GM12875 (cell line): ENCODE results near the gene OR52M1.

Experiments used
- H3K4me3 ChIP-seq: one replicate; pipeline ENCODE4 v1.5.1; 2011; ENCODE audit warnings: low read depth, low read length, control low read depth
- CTCF ChIP-seq: IDR thresholded peaks from 2 replicates; pipeline ENCODE4 v1.5.1; 2011; ENCODE audit warnings: low read depth, mild to moderate bottlenecking, control low read depth, inconsistent platforms, low read length, moderate library complexity, borderline replicate concordance; ENCODE audit not compliant: insufficient read depth

OR52M1 gene

GRCh38 chr11:4543561-4543960 lies 1.4 kb upstream of the OR52M1 start:
- no peak for TF ChIP-seq CTCF
- H3K4me3 ChIP-seq, result no peak overlapping the region

DNA sequence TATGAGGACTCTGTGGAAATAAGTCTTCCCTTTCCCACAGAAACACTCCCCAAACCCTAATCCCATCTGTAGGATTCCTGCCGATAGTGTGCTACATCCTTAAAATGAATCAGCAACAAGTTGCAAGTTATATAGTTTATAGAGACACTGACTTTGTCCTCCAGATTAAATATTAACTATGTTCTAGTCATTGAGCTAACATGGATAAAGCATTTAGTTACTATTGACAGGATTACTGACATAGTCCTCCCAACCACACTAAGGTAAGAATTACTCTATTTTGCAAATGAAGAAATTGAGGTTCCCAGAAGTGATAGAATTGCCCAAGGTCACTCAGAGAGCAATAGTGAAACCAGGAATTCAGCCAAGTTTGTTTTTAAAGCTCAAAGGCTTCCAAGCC lies 1.9 kb downstream of the OR52M1 start:
- no peak for TF ChIP-seq CTCF
- no peak overlapping the region for H3K4me3 ChIP-seq

GRCh38 chr11:4547416-4547815 lies 2.4 kb downstream of the OR52M1 start:
- TF ChIP-seq CTCF, result no peak

DNA sequence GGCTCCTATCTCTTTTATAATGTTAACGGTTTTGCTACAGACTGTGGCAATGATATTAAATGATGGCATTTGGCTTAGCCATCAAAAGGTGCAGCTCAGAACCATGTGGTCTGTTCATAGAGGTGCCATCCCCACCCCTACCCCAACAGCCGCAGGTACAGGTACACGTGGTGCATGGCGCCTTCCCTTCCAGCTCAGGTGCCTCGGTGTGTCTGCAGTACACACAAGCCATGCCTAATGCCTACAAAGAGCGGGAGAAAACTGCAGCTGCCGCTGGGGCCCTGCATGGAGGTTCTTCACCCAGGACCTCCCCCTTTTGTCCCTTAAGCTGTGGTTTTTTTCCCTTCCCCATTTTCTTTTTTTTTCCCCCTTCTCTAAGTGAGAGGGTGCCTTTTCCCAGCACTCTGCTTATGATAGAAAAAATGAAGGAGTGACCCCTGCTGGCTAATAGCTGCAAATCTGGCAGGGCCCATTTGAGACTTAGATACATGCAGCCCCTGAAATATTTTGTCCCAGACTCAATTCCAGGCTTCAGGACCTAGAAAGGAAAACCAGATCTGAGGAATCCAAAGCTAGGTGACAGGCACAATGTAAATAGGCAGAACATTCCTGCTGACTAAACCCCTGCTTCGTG lies 6.5 kb downstream of the OR52M1 start:
- TF ChIP-seq CTCF, result peak; percentile 26; the same call in 1 of the 2 replicates
- H3K4me3 ChIP-seq, result no peak overlapping the region

More at GRCh38 chr11:4547416-4547815, 2.4 kb downstream of the OR52M1 start:
- H3K4me3 ChIP-seq, result no peak overlapping the region

DNA sequence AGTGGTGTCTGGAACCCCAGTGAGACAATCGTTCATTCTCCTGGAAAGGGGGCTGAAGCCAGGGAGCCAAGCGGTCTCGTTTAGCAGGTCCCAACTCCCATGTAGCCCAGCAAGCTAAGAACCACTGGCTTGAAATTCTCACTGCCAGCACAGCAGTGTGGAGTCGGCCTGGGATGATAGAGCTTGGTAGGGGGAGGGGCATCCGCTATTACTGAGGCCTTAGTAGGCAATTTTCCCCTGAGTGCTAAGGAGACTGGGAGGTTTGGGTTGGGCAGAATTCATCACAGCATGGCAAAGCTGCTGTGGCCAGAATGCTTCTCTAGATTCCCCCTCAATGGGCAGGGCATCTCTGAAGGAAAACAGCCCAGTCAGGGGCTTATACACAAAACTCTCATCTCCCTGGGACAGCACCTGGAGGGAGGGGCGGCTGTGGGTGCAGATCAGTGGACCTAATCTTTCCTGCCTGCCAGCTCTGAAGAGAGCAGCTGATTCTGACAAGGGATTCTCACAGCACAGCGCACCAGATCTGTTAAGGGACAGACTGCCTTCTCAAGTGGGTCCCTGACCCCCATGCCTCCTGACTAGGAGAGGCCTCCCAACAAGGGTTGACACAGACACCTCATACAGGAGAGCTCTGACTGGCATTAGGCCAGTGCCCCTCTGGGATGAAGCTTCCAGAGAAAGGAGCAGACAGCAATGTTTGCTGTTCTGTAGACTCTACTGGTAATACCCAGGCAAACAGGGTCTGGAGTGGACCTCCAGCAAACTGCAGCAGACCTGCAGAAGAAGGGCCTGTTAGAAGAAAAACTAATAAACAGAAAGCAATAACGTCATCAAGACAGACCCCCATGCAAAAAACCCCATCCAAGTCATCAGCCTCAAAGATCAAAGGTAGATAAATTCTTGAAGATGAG lies 14.8 kb downstream of the OR52M1 start:
- no peak overlapping the region for H3K4me3 ChIP-seq
- no peak for TF ChIP-seq CTCF

- no peak overlapping the region for H3K4me3 ChIP-seq
- no peak for TF ChIP-seq CTCF
Observed at GRCh38 chr11:4560467-4560866, 15.5 kb downstream of the OR52M1 start.
